Skin epidermis (tissue), 12 donors: ENCODE measurements around the gene HES4.

Experiments used
- H3K27ac ChIP-seq, 21 experiments: fragments of 200-600 bp; sonication (generic) in 11 of 21; one replicate each; pipeline ENCODE4 v1.5.0; 2020; ENCODE audit warnings: mild to moderate bottlenecking in 3 of 21, inconsistent platforms in 2 of 21, moderate library complexity in 2 of 21
- H3K4me3 ChIP-seq, 7 experiments: fragments of 200-600 bp; sonication (generic) in 2 of 7; one replicate each; pipeline ENCODE4 v1.5.0; 2020; ENCODE audit warnings: inconsistent platforms in 2 of 7, mild to moderate bottlenecking in 2 of 7, moderate library complexity in 1 of 7

Gene HES4

DNA sequence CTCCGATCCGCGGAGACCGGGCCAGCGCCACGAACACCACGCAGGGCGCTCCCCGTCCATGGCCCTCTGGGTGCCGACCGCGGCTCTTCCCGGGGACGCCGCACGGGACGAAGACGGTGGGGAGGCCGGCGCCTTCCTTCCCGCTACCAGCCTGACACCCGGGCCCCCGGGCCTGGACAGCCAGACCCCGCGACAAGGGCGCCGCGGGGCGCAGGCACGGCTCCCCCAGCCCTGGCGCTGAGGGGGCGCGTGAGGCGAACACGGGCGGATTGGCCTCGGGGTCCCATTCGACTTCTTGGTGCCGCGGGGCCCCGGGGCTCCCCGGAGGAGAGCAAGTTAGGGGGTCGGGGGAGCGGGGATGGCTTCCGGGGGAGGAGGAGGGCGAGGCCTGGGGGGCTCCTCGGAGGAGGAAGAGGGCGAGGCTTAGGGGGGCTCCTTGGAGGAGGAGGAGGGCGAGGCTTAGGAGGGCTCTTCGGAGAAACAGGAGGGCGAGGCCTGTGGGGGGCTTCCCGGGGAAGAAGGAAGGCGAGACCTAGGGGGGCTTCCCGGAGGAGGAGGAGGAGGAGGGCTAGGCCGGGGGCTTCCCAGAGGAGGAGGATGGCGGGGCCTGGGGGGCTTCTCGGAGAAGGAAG is 40.0 kb downstream of the HES4 start:
- H3K27ac ChIP-seq, result peak overlapping the region in 11 of 21 experiments; percentile 13 to 78 (median 37)
- H3K4me3 ChIP-seq, result peak overlapping the region; percentile 80 to 99 (median 91)

DNA sequence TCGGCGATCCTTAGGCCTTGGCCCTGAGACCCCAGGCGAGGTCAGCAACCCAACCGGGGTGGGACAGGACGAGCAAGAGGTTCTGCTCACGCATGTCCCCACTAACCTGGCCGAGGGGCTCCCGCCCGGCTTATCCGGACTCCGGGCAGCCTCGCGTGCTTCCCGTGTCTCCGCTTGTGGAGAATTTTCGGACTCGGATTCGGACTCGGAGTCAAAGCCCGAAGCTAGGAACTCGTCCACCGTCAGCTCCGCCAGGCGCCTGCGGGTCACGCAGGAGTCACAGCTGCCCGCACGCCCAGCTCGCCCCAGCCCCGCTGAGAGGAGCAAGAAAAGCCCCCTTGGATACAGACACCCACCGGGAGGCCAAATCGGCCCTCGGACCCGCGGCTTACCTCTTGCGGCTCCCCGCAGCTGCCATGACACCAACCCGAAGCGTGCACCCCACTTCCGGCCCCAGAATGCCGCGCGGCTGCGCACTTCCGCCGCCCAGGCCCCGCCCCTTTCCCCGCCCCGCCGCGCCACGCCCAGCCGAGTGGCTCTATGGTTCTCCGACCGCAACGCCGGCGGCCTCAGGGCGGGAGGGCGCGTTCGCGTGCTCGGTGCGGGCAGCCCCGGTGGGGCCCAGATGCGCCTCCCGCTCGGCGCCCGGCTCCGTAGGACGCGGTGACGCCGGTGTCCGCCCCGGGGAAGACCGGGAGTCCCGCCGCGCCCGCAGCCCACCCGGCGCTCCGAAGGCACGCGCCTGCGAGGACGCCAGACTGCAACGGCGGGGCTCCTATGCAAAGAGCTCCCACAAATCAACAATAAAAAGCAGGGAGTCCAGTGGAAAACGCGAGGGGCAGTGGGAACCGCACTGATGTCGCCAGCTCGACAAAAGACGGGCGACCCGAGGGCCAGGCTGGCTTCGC is 40.8 kb downstream of the HES4 start, which contains the start of gene NOC2L:
TSS of gene NOC2L (minus strand) at position 434 of the 908 bp plus-strand sequence. CDS start at position 418, 16 bp downstream.
- Histone ChIP-seq H3K4me3 (peak within 1 kb of the TSS; percentile 80 to 99 (median 91)), H3K27ac (peak within 1 kb of the TSS; percentile 10 to 92 (median 80))

DNA sequence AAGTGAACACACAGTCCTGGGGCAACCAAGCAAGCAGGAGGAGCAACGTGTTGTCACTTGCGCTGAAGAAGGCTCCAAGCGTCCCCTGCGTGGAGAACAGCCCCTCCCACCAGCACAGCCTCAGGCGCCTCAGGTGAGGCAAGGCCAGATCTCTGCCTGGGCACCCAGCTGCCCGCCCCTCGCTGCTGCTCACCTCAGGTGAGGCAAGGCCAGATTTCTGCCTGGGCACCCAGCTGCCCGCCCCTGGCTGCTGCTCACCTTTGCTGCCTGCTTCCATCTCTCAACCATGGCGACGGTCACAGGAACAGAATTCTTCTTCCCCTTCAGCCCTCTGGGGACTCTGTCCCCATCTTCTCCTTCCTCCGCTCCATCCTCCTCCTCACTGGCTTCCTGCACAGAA is 43.3 kb downstream of the HES4 start:
- no peak overlapping the region for H3K27ac ChIP-seq
- H3K4me3 ChIP-seq, result no peak overlapping the region

DNA sequence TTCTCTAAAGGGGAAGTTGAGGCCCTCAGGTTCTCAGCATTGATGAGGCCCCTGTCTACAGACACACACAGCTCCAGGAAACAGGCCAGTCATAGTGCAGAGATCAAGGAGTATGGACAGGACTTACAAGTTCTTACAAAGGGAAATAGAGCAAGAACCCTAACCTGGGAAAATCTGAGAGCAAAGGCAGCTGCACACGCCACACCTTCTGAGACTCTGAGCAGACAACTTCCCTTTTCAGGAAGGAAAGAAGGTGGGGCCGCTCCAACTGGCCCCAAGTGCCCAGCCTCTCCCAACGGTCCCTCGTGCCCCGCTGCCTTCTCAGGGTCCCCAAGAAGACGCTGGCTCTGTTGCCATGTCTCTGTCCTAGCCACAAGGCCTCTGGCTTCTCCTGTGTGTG is 44.4 kb downstream of the HES4 start:
- H3K27ac ChIP-seq, result no peak overlapping the region
- no peak overlapping the region for H3K4me3 ChIP-seq

DNA sequence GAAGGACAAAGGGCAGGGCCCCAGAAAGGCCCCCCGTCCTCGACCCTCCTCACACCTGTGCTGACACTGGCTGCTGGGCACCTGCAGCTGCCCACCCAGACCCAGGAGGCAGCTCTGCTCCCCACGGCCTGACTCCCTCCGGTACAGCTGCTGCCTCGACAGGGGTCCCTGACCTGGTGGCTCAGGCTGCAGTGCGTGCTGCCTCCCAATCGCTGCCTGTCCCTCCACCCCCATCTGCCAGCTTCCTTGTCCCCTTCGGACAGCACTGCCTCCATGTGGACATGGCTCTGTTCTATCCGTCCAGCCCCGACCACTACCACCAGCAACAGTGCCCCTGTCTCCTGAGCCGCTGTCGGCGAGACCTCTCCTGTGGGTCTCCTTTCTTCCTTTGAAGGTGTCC is 45.0 kb downstream of the HES4 start:
- Histone ChIP-seq H3K27ac (no peak overlapping the region), H3K4me3 (no peak overlapping the region)

DNA sequence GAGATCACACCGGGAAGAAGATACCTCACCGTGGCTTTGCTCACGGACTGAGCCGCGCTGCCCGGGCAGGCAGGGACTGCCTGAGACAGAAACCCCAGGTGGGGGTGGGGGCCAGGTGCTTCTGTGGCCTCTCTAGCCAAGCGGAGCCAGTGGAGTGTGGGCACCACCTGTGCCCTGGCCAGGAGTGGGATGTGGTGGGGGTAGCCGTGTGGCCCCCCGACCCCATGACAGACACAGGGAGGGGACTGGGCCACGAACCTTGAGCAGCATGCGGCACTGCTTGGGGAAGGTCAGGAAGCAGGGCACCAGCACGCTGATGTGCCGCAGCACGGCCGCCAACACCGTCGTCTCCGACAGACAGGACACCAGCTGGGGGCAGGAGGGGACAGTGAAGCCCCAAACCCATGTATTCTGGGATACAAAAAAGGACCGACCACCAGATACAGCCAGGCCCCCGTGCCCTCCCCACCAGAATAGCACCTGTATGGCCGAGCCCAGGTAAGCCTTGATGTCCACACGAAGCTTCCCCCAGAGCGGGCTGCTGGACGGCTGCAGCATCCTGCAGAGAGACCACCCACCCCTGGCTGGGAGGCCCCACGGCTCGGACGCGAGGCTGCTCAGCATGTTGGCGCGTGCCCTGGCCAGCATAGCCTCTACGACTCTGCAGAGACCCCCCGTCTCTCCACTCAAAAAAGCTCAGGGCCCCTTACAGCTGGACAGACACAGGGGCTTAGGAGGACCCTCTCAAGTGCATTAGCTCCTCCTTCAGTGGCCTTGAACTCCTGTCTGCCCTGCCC is 46.2 kb downstream of the HES4 start:
- no peak overlapping the region for H3K27ac ChIP-seq
- no peak overlapping the region for H3K4me3 ChIP-seq

DNA sequence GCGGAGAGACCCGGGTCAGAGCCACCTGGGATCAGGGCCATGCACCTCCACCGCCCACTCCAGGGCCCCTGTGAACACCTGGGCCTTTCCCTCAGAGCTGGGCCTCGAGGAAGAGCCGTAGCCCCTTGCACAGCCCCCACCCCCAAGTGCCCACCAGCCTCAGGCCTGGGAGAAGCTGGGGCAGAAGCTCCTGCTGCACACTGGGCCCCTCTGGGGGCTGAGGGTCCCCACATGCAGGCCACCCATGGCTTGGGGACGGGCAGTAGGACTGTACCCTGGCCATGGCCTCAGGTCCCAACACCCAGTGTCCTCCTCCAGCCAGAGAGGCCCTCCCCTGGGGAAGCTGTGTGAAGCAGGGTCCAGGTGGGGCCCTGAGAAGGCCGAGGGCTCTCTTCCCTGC is 47.3 kb downstream of the HES4 start:
- Histone ChIP-seq H3K27ac (no peak overlapping the region), H3K4me3 (no peak overlapping the region)

DNA sequence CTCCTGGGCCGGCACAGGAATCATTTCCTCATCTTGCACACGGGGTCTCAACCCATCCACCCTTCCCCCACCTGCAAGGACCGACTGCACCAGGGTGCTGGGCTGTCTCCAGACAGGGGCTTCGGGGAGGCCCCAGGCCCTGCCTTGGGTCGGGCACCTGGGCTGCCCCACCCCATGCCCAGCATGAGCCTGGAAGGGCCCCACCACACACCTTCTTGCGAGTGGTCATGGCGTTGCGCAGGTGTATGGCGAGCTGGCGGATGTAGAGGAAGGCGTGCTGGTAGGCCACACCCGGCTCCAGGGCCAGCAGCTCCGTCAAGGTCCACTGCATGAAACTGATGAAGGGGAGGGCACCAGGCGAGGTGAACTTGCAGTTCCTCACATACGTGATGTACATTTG is 47.7 kb downstream of the HES4 start:
- Histone ChIP-seq H3K4me3 (no peak overlapping the region), H3K27ac (no peak overlapping the region)

DNA sequence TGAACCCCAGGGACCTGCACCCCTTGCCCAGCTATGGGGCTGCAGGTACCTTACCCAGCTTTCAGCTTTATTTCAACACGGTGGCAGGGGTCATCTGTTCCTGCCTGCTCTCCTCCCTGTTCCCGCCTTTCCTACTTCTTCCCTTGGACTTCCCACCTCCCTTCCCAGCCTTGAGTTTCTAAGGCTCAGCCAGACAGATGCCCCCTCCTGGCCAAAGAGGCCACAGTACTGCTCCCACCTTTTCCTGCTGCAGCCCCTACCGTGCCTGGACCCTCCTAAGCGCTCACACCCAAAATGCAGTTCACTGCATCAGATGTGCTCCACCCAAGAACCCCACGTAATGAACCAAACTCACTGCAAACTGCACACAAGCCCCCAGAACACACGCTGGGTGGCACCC is 48.5 kb downstream of the HES4 start:
- H3K27ac ChIP-seq, result no peak overlapping the region
- no peak overlapping the region for H3K4me3 ChIP-seq

DNA sequence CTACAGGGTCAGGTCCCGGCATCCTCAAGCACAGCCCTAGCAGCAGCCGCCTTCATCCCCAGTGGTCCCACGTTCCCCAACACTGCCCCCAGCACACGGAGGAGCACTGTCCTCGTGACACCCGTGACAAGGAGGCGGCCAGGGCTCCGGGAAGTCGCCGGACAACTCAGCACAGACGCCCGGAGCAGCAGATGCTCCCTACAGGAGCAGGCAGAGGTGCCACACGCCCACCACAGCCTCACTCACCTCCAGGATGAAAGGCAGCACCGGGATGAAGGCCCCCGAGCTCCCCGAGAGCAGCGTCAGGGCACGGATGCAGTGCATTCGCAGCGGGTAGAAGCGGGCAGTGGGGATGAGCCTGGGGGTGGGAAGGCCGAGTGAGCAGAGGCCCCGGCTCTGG is 49.0 kb downstream of the HES4 start:
- no peak overlapping the region for H3K4me3 ChIP-seq
- no peak overlapping the region for H3K27ac ChIP-seq

DNA sequence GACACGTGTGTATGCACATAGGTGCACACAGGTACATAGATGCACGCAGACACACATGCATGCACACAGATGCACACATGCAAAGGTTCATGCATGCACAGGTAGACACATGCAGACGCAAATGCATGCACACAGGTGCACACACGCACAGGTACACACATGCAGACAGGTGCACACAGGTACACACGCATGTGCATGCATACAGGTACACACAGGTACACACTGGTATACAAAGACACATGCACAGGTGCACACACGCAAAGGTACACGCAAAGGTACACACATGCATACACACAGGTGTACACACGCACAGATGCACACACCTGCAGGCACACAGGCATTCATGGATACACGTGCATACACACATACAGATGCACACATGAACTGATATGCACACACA is 49.6 kb downstream of the HES4 start:
- Histone ChIP-seq H3K27ac (no peak overlapping the region), H3K4me3 (no peak overlapping the region)
